Lung microvascular endothelial cell (primary cell): ENCODE results near the gene MYO10. TPM values are rescaled to one million over a fixed set of nuclear protein-coding genes. Genes with fewer than 3 reads are reported as not detected.
A peak's percentile ranks its signal among the peaks of the same experiment; 100 is the strongest.
"Not testable (repeated sequence)": the region's sequence is repeated elsewhere in the genome, so short reads cannot be mapped to it uniquely, and the experiment has no call there.

ENCODE experiments used
- DNase-seq, 2 donors: peaks; one replicate each; pipeline versions ENCODE4 v3.0.0 to v3.0.0-alpha.2; 2010; ENCODE audit warnings: low read depth in 2 of 2
- total RNA-seq: library from RNA; depleted of rRNA; stranded (reverse); fragments of >200 nt; gene quantifications from 2 replicates; pipeline ENCODE4 v1.2.1, GENCODE V29; 2014

The MYO10 gene
- total RNA-seq, 1 donor from 2014 or later = 59.5 TPM

- no peak for DNase-seq
Measured at GRCh38 chr5:16863469-16863946, 72.6 kb downstream of the MYO10 start.

DNA sequence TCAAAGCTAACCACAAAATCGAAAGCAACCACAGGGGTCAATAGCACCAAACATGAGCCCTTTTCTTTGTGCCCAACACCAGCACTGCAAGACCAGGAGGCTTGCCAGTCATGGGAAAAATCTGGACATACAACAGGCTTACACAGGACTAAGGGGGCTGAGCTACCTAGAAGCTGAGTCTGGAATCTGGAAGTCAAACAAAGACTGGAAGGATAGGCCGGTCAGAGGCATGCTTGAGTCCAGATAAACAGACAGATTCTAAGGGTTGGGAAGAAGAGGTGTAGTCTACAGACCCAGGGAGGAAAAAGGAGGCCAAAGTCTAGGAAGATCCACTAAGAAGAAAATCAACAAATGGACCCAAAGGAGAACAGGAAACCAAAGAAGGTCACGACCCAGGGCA, 73.3 kb downstream of the MYO10 start:
- DNase-seq = no peak

DNA sequence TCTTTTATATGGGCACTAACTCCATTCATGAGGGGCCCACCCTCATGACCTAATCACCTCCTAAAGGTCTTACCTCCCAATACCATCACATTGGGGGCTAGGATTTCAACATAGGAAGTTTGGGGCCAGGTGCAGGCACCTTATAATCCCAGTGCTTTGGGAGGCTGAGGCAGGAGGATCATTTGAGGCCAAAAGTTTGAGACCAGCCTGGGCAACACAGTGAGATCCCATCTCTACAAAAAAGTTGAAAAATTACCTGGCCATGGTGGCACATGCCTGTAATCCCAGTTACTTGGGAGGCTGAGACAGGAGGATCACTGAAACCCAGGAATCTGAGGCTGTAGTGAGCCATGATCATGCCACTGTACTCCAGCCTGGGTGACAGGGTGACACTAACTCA, 76.7 kb downstream of the MYO10 start:
- no peak for DNase-seq

- DNase-seq = no peak
Measured at GRCh38 chr5:16858151-16858550, 77.9 kb downstream of the MYO10 start.

DNA sequence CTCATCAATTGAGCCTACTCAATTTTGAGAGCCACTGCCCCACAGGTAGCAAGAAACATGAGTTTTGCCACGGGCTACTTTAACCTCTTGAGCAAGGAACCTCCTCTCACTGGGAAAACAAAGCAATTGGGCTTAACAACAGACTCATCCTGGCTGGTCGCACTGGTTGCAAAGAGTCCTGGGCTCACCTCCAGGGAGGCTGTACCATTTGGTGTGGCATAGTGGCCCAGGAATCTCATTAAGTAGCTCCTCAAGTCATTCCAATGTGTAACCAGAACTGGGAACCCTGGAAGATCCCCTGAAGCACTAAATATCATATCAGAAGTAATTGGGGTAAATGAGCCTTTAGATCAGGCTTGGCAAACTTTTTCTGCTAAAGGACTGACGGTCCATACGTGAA, 78.5 kb downstream of the MYO10 start:
- no peak for DNase-seq

DNA sequence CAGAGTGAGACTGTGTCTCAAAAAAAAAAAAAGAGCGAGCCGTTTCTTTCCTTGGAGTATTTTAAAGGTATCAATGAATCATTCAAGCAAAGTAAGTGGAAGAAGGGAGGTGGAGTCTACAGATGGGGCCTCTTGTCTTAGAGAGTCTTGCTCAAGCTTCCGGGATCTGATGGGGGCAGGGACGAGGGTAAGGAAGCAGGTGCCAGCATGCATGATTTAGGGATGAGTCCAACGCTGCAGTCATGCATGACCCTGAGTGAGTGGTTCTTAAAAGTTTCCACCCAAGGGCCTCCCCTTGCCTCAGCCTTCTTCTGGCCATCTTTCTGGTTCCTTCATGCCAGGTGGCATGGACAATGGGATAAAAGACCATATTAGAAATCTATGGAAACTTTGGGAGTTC, 79.6 kb downstream of the MYO10 start:
- DNase-seq = peak in 1 of 2 donors; percentile 13

- no peak for DNase-seq
Measured at GRCh38 chr5:16855898-16856297, 80.2 kb downstream of the MYO10 start.

DNA sequence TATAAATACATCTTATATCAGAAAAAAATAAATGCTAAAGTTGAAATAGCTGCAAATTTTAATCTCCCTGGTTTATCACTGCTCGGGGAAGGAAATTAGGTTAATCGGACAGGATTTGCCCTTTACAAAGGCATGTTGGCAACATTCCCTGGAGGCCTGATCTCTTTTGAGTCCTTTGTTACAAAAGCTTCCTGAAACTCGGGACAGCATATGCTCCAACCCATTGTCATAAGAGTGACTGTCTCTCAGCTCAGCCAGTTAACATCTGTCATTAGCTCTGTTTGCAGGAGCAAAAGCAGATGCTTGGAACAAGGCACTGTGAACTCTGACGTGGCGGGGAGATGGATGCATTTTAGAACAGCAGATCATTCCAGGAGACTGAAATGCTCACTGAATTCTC, 80.6 kb downstream of the MYO10 start:
- peak; percentile 92 to 93 for DNase-seq

- no peak for DNase-seq
Measured at GRCh38 chr5:16854351-16854750, 81.7 kb downstream of the MYO10 start.

- no peak for DNase-seq
Measured at GRCh38 chr5:16853518-16853917, 82.6 kb downstream of the MYO10 start.

- DNase-seq = no peak
Measured at GRCh38 chr5:16852251-16853005, 83.7 kb downstream of the MYO10 start.

GRCh38 chr5:16849775-16850174, 86.3 kb downstream of the MYO10 start:
- DNase-seq = no peak

DNA sequence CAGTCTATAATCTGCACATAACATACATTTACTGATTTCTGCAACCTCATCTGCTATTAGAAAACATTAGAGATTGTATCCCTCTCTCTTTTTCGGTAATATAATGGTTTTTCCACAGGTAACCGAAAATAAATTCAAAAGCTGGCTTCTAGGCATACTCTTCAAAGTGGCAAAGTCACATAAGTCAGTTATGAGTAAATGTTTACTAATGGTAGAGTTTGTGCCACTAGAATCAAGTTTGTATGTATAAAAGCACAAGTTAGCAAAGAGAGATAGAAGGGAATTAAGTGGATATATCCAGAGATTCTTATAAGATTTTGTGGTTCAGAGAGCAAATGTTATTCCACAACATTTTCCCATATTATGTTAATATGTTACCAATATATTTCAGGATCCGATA, 86.9 kb downstream of the MYO10 start:
- DNase-seq = no peak

- no peak for DNase-seq
Measured at GRCh38 chr5:16844952-16845351, 91.1 kb downstream of the MYO10 start.

DNA sequence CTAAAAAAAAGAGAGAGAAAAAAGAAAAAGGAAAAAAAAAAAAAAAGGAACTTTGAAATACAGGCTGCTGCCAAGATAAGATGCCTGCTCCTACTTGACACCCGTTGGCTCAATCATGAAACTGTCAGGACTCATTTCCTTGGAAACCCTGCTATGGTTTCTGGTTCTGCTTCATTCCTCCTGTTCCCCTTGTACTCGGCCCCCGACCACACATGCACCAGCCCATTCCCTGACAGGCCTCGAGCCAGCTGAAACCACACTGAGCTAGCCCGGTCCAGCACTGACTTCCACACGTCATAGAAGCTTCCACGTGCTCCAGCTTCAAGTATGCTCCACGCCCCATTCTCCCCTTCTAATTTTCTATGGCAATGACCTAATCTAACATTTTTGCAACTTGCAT, 93.2 kb downstream of the MYO10 start:
- DNase-seq = no peak

GRCh38 chr5:16841416-16841815, 94.7 kb downstream of the MYO10 start:
- DNase-seq = no peak

- no peak for DNase-seq
Measured at GRCh38 chr5:16837305-16837704, 98.8 kb downstream of the MYO10 start.

DNA sequence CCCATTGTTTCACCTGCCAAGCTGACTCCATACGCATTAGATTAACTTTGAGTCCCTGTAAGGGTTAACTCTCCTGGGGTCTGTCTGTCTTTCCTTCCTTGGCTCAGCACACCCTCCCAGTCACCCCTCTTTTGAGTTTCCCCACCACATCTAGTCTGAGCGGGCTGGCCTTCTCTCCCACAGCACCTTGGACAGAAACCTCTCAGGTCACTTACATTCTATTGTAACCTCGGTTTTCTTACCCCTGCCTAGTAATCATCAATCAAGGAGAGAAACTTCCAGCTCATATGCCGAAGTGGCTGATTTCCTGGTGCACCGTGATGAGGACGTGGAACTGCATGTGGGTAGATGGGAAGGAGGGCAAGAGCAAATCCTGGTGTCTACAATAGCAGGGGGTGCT, 102.1 kb downstream of the MYO10 start:
- no peak for DNase-seq

GRCh38 chr5:16831326-16831725, 104.8 kb downstream of the MYO10 start:
- DNase-seq = not testable (repeated sequence)

- DNase-seq = no peak
Measured at GRCh38 chr5:16827755-16828154, 108.3 kb downstream of the MYO10 start.

DNA sequence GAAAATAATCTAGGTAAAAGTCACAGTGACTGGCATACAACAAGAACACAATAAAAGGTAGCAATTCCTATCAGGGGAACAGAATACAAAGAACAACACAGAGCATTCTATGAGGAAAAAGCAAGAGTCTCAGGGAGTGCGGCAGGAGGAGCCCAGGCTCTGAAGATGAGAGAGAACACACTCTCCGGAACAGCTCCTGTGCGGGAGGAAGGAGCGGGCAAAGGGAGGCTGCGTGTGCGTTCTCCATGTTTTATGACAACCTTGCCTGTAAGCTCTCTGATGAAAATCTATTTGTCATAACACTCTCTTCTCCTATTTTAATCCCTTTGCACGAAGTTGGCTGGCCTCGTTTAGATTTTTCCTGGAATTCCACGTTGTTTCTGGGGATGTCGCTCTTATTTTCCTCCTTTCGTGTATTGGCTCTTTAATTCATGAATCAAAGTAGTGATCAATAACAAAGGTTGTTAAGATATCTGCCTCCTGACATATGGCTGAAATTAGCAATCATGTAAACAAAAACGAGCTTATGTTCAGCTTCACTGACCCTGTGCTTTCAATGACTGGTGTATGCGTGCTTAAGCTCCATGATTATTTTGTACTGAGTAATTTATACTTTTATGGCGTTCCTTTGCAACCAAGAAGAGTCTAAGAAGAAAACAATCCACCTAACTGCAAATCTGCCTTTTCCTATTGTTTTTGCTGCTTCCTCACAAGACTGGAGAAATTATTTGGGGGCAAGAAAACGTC, 109.5 kb downstream of the MYO10 start:
- no peak for DNase-seq

DNA sequence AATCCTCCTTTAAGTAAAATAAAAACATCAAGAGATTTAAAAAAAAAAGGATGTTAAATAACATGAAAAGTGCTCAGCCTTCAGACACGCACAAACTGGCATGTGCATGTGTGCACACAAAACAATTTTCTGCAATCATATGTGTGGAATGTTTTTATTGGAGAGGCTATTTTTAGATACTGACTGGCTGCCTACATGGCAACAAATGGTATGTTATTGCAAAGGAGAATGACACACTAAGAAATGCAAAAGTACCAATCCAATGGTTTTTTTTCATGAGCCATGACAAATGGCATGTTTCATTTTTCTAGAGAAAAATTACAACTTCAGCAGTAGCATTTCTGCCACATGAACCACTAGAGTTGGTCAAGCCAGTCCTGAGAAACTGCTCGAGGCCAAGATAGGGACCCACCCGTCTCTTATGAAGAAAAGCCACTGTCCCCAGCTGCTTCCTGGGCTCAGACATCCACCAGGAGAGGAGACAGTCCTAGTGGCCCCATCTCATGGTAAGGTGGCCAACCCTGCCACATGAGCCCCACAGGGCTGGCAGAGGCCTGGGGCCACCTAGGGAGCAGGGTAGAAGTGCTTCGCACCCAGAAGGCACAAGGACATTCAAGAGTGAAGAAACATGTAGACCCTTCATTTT, 116.4 kb downstream of the MYO10 start:
- DNase-seq = peak in 1 of 2 donors; percentile 32
